ENCODE data around the gene CETP.

DNA sequence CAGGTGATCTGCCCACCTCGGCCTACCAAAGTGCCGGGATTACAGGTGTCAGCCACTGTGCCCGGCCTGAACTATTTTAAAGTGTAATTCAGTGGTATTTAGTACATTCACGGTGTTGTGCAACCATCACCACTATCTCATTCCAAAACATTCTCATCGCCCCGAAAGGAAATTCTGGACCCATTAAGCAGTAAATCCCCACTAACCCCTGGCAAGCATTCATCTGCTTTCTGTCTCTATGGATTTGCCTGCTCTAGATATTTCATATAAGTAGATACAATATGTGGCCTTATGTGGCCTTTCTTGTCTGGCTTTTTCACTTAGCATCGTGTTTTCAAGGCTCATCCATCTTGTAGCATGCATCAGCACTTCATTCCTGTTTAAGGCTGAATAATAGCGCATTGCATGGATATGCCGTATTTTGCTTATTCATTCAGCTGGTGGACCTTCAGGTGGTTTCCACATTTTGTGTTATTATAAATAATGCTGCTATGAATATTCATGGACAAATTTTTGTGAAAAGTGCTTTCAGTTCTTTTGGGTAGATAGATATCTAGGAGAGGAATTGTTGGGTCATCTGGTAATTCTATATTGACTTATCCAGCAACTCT, 38.2 kb upstream of the CETP start:
- TF ChIP-seq HDGF (IDR thresholded peaks at IDR 0.05; ENCODE audit: borderline replicate concordance) (no peak), BHLHE40 (IDR thresholded peaks at IDR 0.05; ENCODE audit: borderline replicate concordance) (no peak), SP1 (IDR thresholded peaks at IDR 0.05) (no peak), TARDBP (IDR thresholded peaks at IDR 0.05) (no peak), FOXK2 (IDR thresholded peaks at IDR 0.05) (no peak), FOXM1 (IDR thresholded peaks at IDR 0.05; ENCODE audit: borderline replicate concordance) (no peak), L3MBTL2 (conservative IDR thresholded peaks at IDR 0.05) (no peak), NFRKB (IDR thresholded peaks at IDR 0.05) (no peak), SUZ12 (IDR thresholded peaks at IDR 0.05) (no peak), ZNF384 (IDR thresholded peaks at IDR 0.05) (no peak), FOXA1 (IDR thresholded peaks at IDR 0.05) (no peak), CTBP1 (IDR thresholded peaks at IDR 0.05; ENCODE audit: borderline replicate concordance) (no peak)
- TF ChIP-seq, protein P1, sequence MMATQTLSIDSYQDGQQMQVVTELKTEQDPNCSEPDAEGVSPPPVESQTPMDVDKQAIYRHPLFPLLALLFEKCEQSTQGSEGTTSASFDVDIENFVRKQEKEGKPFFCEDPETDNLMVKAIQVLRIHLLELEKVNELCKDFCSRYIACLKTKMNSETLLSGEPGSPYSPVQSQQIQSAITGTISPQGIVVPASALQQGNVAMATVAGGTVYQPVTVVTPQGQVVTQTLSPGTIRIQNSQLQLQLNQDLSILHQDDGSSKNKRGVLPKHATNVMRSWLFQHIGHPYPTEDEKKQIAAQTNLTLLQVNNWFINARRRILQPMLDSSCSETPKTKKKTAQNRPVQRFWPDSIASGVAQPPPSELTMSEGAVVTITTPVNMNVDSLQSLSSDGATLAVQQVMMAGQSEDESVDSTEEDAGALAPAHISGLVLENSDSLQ (IDR thresholded peaks at IDR 0.05): no peak

All from HEK293T (cell line).